ENCODE measurements around the gene PIERCE2.

- TF ChIP-seq CTCF (IDR thresholded peaks at IDR 0.05; ENCODE audit: poor library complexity) (no peak), EZH2 (IDR thresholded peaks at IDR 0.05; ENCODE audit: borderline replicate concordance) (no peak), EZH2phosphoT487 (IDR thresholded peaks at IDR 0.05; ENCODE audit: low read depth, severe bottlenecking, unreplicated experiment) (no peak)
Measured at GRCh38 chr15:55381595-55381994, 26.7 kb upstream of the PIERCE2 start.
